Stimulated activated CD4-positive, alpha-beta T cell treated with anti-CD3 and anti-CD28 coated beads, Interleukin-15, amount 100 ng/mL, for 1 hour (primary cell): ENCODE measurements around the gene FAXC.
"Not testable (repeated sequence)": the region's sequence is repeated elsewhere in the genome, so short reads cannot be mapped to it uniquely, and the experiment has no call there.

Experiments
- DNase-seq, 2 donors: peaks; one replicate each; pipeline ENCODE4 v3.0.0-alpha.2; 2020; ENCODE audit warnings: low read depth in 1 of 2, low spot score in 1 of 2

The FAXC gene

DNA sequence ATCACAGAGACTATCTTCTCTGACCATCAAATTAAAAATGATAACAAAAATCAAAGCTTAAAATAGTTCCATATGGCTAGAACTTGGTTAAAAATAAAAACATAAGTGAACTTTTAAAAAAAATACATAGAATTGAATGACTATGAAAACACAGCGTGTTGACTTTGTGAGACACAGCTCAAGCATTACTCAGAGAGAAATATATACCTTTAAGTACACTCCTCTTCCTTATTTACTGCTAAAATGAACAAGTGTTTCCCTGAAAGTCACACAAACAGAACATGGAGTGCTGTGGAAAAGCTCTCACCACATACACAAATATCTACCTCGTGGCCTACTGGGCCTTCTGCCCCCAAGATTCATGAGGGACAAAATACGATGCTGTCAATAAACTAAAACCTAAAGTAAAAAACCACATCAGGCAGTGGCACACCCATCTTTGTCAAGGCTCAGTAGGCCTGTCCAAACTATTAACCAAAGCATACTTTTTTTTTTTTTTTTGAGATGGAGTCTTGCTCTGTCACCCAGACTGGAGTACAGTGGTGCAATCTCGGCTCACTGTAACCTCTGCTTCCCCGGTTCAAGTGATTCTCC, 7.5 kb downstream of the FAXC start:
- no peak for DNase-seq

- no peak for DNase-seq
Measured at GRCh38 chr6:99338188-99338587, 11.3 kb downstream of the FAXC start.

- DNase-seq: not testable (repeated sequence)
Measured at GRCh38 chr6:99335298-99335697, 14.2 kb downstream of the FAXC start.

DNA sequence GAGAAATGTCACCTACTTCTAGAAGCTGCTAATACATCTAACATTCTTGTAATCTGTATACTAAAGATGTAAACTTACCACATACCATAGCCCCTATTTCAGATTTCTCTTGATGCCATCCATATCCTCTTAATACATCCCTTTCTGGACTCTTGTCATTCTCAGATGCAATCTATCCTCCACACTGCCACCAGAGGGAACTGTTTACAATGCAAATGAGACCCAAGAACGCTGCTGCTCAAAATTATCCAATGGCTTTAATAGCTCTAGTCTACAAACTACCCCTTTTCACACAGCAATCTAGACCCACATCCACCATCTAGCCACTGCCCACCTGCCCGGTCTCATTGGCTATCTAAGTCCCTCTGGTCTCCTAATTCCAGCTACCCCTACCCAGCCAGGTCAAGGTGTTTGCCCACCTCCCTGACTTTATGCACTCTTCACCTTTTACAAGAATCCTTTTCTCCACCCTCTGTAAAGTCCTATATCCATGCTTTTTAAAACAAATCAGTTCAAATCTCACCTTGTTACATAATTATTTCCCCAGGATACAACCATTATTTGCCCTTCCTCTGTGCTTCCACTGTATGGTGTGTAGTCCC, 14.8 kb downstream of the FAXC start:
- no peak for DNase-seq

DNA sequence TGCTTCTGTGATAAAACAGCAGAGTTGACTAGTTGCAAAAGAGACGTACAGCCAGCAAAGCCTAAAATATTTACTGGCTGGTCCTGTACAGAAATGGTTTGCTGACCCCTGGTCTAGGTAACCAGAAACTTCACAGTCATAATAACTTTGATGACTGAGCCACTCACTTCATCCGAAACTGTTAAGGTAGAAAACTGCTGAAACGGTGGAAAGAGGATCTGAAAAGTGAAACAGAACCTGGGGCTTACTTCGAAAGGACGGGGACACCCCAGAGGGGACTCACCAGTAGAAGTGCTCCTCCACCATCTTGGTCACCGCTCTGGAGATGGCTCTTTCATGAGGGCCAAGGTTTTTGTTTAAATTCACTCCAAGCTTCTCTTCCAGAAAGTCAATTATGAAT, 16.4 kb downstream of the FAXC start:
- DNase-seq: no peak

DNA sequence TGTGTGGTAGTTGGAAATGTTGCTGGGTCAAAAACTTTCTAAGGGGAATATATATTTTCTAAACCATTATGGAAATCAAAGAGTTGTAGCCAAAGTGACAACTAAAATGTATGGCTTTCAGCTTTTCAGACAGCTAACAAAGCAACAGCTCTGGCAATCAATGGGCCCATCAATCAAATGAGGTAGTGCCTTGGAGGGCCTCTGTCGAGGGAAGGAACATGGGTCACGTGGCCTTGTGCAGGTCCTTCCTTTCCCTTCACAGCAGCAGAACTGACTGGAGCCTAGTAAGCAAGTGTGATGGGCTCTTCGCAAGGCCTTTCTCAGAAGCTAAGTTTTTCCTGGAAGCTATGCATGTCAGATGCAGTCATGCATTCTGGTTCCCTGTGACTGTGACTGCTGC, 17.9 kb downstream of the FAXC start:
- no peak for DNase-seq

- DNase-seq: peak in 1 of 2 donors; percentile 10
Measured at GRCh38 chr6:99330159-99330558, 19.3 kb downstream of the FAXC start.

DNA sequence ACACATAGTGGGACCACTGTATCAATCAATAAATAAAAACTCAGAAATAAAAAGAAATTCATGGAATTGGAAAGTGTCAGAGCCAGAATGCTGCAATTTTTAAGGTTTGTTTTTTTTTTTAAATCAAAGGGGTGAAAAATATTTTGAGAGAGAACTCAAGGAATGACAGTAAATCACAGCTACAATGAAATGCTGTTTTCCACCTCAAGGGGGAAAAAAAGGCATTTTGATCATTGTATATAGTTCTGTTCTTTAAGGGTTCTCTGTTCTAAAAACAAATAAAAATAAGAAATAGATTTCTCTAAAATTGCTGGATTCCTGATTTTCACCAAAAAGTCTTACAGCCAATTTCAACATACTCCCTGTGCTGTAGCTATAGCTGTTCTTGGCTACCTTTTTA, 24.5 kb downstream of the FAXC start:
- DNase-seq: no peak

GRCh38 chr6:99318566-99318965, 30.9 kb downstream of the FAXC start:
- no peak for DNase-seq

- DNase-seq: no peak
Measured at GRCh38 chr6:99312354-99312753, 37.1 kb downstream of the FAXC start.

DNA sequence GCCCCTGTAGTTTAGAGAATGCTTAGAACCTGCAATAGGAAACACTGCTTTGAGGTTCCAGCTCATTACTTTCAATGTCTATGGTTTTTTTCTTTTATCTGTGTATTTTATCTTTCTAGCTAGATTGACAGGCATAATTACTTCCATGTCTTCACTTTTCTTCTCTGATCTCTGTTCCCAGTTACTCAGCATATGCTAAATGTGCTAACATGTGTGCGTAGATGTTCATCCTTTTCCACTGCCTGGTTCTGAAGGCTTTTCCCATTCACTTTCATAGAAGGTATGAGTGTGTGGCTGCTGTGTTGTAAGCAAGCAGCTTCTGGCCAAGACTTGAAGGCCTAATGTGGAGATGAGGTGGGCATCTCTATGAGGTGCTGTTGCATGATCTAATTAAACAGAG, 38.9 kb downstream of the FAXC start:
- DNase-seq: no peak

DNA sequence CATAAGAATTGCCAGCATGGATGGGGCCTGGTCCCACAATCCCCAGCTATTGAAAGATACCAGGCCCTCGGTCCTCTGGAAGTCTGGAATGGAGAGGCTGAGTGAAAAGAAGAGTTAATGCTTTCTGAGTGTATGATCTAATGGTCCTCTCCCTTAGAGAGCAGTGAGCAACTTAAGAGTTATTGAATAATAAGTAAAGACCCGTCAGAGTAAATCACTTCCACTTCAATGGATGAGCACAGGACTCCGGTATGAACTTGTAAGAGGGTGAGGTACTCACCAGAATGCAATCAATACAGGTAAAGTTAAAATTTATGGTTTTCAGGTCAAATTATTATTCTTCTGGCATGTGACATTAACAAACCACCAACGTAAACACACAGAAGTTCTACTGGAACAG, 39.9 kb downstream of the FAXC start:
- no peak for DNase-seq

GRCh38 chr6:99308788-99309187, 40.7 kb downstream of the FAXC start:
- no peak for DNase-seq

DNA sequence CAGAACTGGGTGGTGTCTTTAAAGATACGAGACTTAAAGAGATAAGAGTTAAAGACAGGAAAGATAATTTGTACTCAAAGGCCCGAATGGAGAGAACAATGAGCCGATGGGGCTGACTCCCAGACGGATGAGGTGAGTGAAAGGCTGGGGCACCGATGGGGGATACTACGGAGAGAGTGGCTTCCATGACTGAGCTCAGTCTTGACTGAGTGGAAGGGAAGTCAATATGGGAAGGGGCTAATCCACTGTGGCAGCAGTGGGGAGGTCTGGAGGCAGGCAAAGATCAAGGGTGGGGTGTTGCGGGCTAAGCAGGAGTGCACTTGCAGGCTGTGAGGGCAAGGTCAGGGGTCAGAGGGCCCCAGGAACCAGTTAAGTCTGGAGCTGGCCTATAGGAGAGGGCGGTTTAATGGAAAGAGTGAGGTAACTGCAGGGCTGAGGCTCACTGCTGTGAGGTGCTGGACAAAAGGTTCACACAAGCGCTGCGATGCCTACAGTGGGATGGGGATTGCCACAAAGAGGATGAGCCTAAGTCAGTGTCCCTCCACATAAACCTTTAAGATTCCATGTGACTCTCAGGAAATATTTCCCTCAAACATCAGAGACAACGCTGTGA, 42.1 kb downstream of the FAXC start:
- no peak for DNase-seq

DNA sequence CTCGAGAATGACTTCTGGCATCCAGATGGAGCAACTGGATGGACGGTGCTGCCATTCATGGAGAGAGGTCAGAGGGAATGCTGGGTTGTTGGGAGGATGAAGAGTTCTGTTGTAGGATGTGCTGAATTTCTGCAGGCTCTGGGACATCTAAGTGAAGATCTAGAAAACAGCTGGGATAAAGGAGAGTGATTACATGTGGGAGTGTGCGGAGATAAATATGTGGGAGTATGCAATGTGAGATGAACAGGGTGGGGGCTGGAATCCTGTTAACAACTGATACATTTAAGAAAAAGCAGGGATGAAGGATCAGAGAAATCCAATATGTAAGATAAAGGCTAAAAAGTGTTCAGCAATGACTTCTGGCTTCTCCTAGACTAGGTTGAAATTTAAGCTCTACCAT, 43.1 kb downstream of the FAXC start:
- DNase-seq: no peak

GRCh38 chr6:99305021-99305554, 44.4 kb downstream of the FAXC start:
- no peak for DNase-seq

GRCh38 chr6:99297415-99297814, 52.1 kb downstream of the FAXC start:
- no peak for DNase-seq

DNA sequence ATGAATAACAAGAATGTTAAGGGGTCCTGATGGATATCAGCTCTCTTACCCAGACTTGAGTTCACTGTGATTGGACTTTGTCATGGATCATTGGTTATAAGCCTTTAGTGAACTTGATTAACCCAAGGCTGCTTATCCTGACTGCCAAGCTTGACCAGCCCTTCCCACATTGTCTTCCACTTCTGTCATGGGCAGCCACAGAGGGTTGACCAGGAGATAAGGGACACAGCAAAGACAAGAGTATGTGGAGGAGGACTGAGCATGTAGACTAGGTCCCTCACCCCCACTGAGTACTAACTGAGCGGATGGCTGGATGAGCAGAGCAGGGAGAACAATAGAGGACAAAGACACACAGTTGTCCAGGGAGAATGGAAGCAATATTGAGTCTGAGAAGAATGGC, 52.5 kb downstream of the FAXC start:
- DNase-seq: no peak

GRCh38 chr6:99296261-99296660, 53.2 kb downstream of the FAXC start:
- no peak for DNase-seq

- DNase-seq: no peak
Measured at GRCh38 chr6:99295276-99295675, 54.2 kb downstream of the FAXC start.

DNA sequence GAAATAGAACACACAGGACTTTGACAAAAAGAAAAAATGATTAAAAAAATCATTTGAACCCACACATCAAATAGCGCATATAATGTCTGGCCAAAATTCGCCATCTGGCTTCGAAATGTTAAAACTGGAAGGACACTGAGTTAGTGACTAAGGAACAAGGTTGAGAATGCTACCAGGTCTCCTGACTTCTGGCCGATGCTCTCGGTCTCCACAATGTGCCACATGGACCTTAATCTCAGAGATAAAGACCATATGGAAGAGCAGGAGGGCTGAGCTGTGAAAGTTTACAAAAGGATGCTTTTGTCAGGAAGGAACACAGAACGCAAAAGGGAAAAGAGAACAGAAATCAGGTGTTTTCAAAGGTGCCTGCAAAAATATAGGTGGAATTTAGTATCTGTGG, 54.7 kb downstream of the FAXC start:
- DNase-seq: no peak

GRCh38 chr6:99289701-99290100, 59.8 kb downstream of the FAXC start:
- no peak for DNase-seq

DNA sequence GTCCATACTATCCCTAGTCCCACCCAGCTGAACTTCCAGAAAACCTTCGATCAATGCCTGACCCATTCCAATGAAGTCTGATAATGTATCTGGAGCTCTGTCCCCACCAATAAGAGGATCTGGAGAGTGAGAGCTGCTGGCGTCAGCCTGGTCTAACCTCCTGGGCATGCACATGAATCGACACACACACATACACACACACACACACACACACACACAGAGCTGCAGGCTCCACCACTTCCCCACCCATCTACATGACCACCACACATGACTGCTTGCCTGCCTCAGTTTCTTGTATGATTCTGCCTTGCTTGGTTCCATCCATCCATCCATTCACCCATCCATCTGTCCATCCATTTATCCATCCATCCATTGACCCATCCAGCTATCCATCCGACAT, 60.8 kb downstream of the FAXC start:
- no peak for DNase-seq
